CD14-positive monocyte (primary cell): ENCODE results near the gene CHD2. TPM values are rescaled to one million over a fixed set of nuclear protein-coding genes. Genes with fewer than 3 reads are reported as not detected.

Experiments
- DNase-seq, 3 donors: peaks; one replicate each; pipeline ENCODE4 v3.0.0-alpha.2; 2011 to 2022
- H2AFZ ChIP-seq: 2 replicates; pipeline ENCODE4 v1.6.0; 2012; ENCODE audit warnings: mild to moderate bottlenecking, low read depth, low read length, inconsistent platforms; ENCODE audit not compliant: insufficient read depth, poor library complexity, severe bottlenecking
- H3K27ac ChIP-seq, 2 donors: 1 replicate in 1 of 2; 2 replicates in 1 of 2; pipeline ENCODE4 v1.5.1; 2012 to 2013; ENCODE audit warnings: low read length in 2 of 2, control low read depth in 1 of 2, inconsistent platforms in 1 of 2, low read depth in 1 of 2, mild to moderate bottlenecking in 1 of 2
- H3K27me3 ChIP-seq, 2 donors: one replicate each; pipeline versions ENCODE4 v1.6.0 to v1.6.1; 2011 to 2013; ENCODE audit warnings: low read length in 2 of 2; ENCODE audit not compliant: control insufficient read depth in 2 of 2, insufficient read depth in 2 of 2
- H3K36me3 ChIP-seq, 2 donors: replicated peaks in 1 of 2; 1 replicate in 1 of 2; 2 replicates in 1 of 2; pipeline versions ENCODE4 v1.5.1 to v1.6.1; 2012 to 2013; ENCODE audit warnings: low read length in 2 of 2, control low read depth in 1 of 2, inconsistent platforms in 1 of 2, mild to moderate bottlenecking in 1 of 2; ENCODE audit not compliant: insufficient read depth in 2 of 2, control insufficient read depth in 1 of 2
- H3K4me1 ChIP-seq, 2 donors: 1 replicate in 1 of 2; 2 replicates in 1 of 2; pipeline versions ENCODE4 v1.5.1 to v1.6.1; 2012 to 2013; ENCODE audit warnings: low read length in 2 of 2, control low read depth in 1 of 2, inconsistent platforms in 1 of 2, mild to moderate bottlenecking in 1 of 2, moderate library complexity in 1 of 2; ENCODE audit not compliant: insufficient read depth in 2 of 2, control insufficient read depth in 1 of 2
- H3K4me2 ChIP-seq: replicated peaks from 2 replicates; pipeline ENCODE3; 2012; ENCODE audit warnings: low read length, moderate library complexity, mild to moderate bottlenecking; ENCODE audit not compliant: poor library complexity, severe bottlenecking; ENCODE audit errors: extremely low read depth
- H3K4me3 ChIP-seq, 3 experiments: fragments of 200-600 bp in 1 of 3; sonication (generic) in 1 of 3; replicated peaks in 1 of 3; 1 replicate in 2 of 3; 2 replicates in 1 of 3; pipeline ENCODE4 v1.5.1; 2011 to 2013; ENCODE audit warnings: low read length in 3 of 3, mild to moderate bottlenecking in 3 of 3, control low read depth in 2 of 3, low read depth in 2 of 3, inconsistent platforms in 1 of 3, moderate library complexity in 1 of 3
- H3K79me2 ChIP-seq: 2 replicates; pipeline ENCODE4 v1.6.0; 2012; ENCODE audit warnings: mild to moderate bottlenecking, control low read depth, inconsistent platforms, low read length, moderate library complexity; ENCODE audit not compliant: insufficient read depth
- H3K9ac ChIP-seq: 2 replicates; pipeline ENCODE4 v1.6.0; 2017; ENCODE audit warnings: low read length, mild to moderate bottlenecking; ENCODE audit not compliant: insufficient read depth, poor library complexity, severe bottlenecking
- H3K9me3 ChIP-seq, 2 donors: replicated peaks in 1 of 2; 1 replicate in 1 of 2; 2 replicates in 1 of 2; pipeline versions ENCODE4 v1.5.1 to v1.6.1; 2012 to 2013; ENCODE audit warnings: low read length in 2 of 2, control low read depth in 1 of 2; ENCODE audit not compliant: control insufficient read depth in 1 of 2, insufficient read depth in 1 of 2
- H4K20me1 ChIP-seq: 2 replicates; pipeline ENCODE4 v1.6.0; 2012; ENCODE audit warnings: mild to moderate bottlenecking, low read length, control low read depth, moderate library complexity; ENCODE audit not compliant: insufficient read depth
- H3K27ac Mint-ChIP-seq, 7 donors: one replicate each; pipeline ENCODE4 v1.8.0; 2020; ENCODE audit warnings: mild to moderate bottlenecking in 7 of 7, mixed read lengths in 7 of 7, moderate library complexity in 6 of 7, inconsistent platforms in 2 of 7
- H3K27me3 Mint-ChIP-seq, 3 donors: one replicate each; pipeline ENCODE4 v1.8.0; 2021 to 2022; ENCODE audit warnings: low read depth in 3 of 3, mild to moderate bottlenecking in 3 of 3, mixed read lengths in 3 of 3, moderate library complexity in 3 of 3, inconsistent platforms in 1 of 3
- H3K36me3 Mint-ChIP-seq, 2 donors: one replicate each; pipeline ENCODE4 v1.8.0; 2020; ENCODE audit warnings: mixed read lengths in 2 of 2, inconsistent platforms in 1 of 2, mild to moderate bottlenecking in 1 of 2
- H3K4me1 Mint-ChIP-seq: one replicate; pipeline ENCODE4 v1.8.0; 2020; ENCODE audit warnings: mild to moderate bottlenecking, mixed read lengths
- H3K4me3 Mint-ChIP-seq, 2 donors: one replicate each; pipeline ENCODE4 v1.8.0; 2020; ENCODE audit warnings: mild to moderate bottlenecking in 2 of 2, mixed read lengths in 2 of 2, moderate library complexity in 1 of 2
- H3K9me3 Mint-ChIP-seq, 7 donors: one replicate each; pipeline ENCODE4 v1.8.0; 2020 to 2022; ENCODE audit warnings: mixed read lengths in 7 of 7, mild to moderate bottlenecking in 6 of 7, moderate library complexity in 6 of 7, inconsistent platforms in 2 of 7
- WGBS: methylation state at CpG from one replicate; pipeline ENCODE4 v1.1.5; 2013; ENCODE audit warnings: missing lambda C conversion rate; ENCODE audit not compliant: insufficient coverage; 5-methylcytosine and 5-hydroxymethylcytosine counted together
- intact Hi-C, 2 donors: fragments of 100-400 bp; cut with micrococcal nuclease; formaldehyde crosslinking; loops; one replicate each; pipeline versions ENCODE4 v1.15.0 to v1.15.1; 2023
- polyA plus RNA-seq, 3 donors: library from polyadenylated mRNA; depleted of rRNA in 1 of 3; unstranded in 2 of 3; stranded (reverse) in 1 of 3; fragments of 300-500 nt in 2 of 3; fragments of >200 nt in 1 of 3; fragmentation: Illumina TruSeq in 2 of 3; gene quantifications; 1 replicate in 2 of 3; 2 replicates in 1 of 3; pipeline ENCODE4 v1.2.3, GENCODE V29; 2012 to 2021
- TF ChIP-seq, protein P1 (sequence below): fragments of 200-600 bp; IDR thresholded peaks from one replicate; pipeline ENCODE4 v1.8.0; 2022; ENCODE audit warnings: antibody characterized with exemption, mild to moderate bottlenecking

CHD2 gene
- polyA plus RNA-seq, 3 donors, result 9.6 to 61.2 (median 11.4) TPM

DNA sequence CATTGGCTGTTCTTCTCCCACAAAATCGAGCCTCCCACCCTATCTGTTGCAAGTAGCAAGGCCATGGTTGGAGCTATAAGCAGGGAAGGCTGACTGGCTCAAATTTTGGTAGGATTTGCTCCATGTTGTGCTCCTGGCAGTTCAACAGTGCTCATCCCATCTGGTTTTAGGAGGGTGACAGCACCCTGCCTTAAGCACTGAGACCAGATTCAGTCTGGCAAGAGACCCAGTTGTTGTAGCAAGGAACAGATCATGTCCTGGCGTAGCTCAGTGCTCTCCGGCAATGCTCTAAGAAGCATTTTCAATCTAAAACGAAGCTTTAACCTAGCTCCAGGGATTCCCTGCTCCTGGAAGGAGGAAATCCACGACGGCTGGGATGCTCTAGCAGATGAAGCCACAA lies 97.7 kb downstream of the CHD2 start:
- no peaks in the 10 kb centered on the region for H3K4me1 ChIP-seq
- no peaks in the 10 kb centered on the region for H3K4me1 Mint-ChIP-seq
- peaks cover 96 to 100% of the 10 kb centered on the region in 2 donors for H3K36me3 ChIP-seq
- H3K36me3 Mint-ChIP-seq, result peaks cover 82 to 94% of the 10 kb centered on the region in 2 donors
- DNase-seq, result no peak
- H3K4me2 ChIP-seq, result no peak overlapping the region
- H3K4me3 Mint-ChIP-seq, result no peak overlapping the region
- H3K27ac Mint-ChIP-seq, result peak overlapping the region in 1 of 7 donors; percentile 29
- H3K27me3 ChIP-seq, result no peaks in the 10 kb centered on the region
- H3K27ac ChIP-seq, result peak overlapping the region in 1 of 2 donors; percentile 3
- H4K20me1 ChIP-seq, result peaks cover 32% of the 10 kb centered on the region
- 100% methylated on average over 4 of the region's 6 CpGs for WGBS
- TF ChIP-seq, protein P1, sequence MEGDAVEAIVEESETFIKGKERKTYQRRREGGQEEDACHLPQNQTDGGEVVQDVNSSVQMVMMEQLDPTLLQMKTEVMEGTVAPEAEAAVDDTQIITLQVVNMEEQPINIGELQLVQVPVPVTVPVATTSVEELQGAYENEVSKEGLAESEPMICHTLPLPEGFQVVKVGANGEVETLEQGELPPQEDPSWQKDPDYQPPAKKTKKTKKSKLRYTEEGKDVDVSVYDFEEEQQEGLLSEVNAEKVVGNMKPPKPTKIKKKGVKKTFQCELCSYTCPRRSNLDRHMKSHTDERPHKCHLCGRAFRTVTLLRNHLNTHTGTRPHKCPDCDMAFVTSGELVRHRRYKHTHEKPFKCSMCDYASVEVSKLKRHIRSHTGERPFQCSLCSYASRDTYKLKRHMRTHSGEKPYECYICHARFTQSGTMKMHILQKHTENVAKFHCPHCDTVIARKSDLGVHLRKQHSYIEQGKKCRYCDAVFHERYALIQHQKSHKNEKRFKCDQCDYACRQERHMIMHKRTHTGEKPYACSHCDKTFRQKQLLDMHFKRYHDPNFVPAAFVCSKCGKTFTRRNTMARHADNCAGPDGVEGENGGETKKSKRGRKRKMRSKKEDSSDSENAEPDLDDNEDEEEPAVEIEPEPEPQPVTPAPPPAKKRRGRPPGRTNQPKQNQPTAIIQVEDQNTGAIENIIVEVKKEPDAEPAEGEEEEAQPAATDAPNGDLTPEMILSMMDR, result no peak
- no peak overlapping the region for H2AFZ ChIP-seq
- H3K4me3 ChIP-seq, result no peak overlapping the region
- H3K9me3 ChIP-seq, result no peaks in the 10 kb centered on the region
- H3K9me3 Mint-ChIP-seq, result no peaks in the 10 kb centered on the region
- H3K9ac ChIP-seq, result no peak overlapping the region
- intact Hi-C loops, result loop anchor here in 1 of 2 donors (10.0 kb wide), 1 partner anchor 63 kb away; no protein-coding TSS in a partner anchor
- peaks cover 0 to 3% (median 0%) of the 10 kb centered on the region in 3 donors for H3K27me3 Mint-ChIP-seq
- no peaks in the 10 kb centered on the region for H3K79me2 ChIP-seq

DNA sequence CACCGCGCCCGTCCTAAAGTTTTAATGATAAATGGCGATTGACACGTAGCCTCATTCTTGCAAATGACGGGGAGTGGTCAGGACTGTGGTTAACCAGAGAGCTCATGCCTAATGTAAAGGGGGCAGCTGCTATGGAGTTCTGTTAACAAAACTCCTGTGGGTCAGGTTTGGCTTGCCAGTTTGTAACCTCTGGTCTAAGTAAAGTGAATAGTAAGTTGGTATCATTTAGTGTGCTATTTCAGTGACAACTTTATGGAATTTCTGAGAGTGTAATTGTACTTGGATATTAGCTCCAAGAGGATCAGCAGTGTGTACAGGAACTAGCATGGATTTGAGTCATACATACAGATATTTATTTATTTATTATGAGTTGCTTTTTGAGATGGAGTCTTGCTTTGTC lies 101.0 kb downstream of the CHD2 start:
- no peak for DNase-seq
- Histone ChIP-seq H3K9ac (no peak overlapping the region), H3K27me3 (no peaks in the 10 kb centered on the region), H3K79me2 (peaks cover 4% of the 10 kb centered on the region), H3K4me1 (no peaks in the 10 kb centered on the region), H3K4me2 (no peak overlapping the region), H2AFZ (no peak overlapping the region), H3K4me3 (no peak overlapping the region), H3K27ac (no peak overlapping the region), H3K9me3 (no peaks in the 10 kb centered on the region), H3K36me3 (peaks cover 90 to 100% of the 10 kb centered on the region in 2 donors), H4K20me1 (peaks cover 19% of the 10 kb centered on the region)
- Mint-ChIP-seq H3K4me3 (no peak overlapping the region), H3K36me3 (peaks cover 92 to 97% of the 10 kb centered on the region in 2 donors), H3K27ac (no peak overlapping the region), H3K9me3 (no peaks in the 10 kb centered on the region), H3K4me1 (no peaks in the 10 kb centered on the region), H3K27me3 (peaks cover 0 to 2% (median 0%) of the 10 kb centered on the region in 3 donors)
- TF ChIP-seq, protein P1, result no peak
- intact Hi-C loops, result loop anchor here in 1 of 2 donors (10.0 kb wide), 1 partner anchor 46 kb away; no protein-coding TSS in a partner anchor
- WGBS, result 100% methylated on average over 6 of the region's 6 CpGs
